ENCODE measurements around the gene QPCTL.

DNA sequence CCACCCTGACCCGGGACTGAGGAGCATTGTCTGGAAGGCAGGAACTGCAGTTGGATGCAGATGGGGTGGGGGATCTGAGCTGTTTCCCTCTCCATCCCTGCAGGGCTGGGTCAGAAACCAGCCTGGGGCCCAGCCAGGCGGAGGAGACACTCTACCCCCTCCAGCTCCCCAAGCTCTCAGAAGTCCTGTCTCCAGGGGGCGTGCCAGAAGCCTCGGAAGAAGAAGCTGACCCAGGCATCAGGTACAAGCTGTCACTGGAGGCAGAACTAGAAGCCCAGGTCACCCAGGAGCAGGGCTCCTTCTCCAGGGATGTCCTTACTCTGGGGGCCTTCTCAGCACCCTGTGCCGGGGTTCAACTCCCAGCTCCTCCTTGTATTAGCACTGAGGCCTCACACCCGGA, 61.1 kb downstream of the QPCTL start:
- TF ChIP-seq, protein P1, sequence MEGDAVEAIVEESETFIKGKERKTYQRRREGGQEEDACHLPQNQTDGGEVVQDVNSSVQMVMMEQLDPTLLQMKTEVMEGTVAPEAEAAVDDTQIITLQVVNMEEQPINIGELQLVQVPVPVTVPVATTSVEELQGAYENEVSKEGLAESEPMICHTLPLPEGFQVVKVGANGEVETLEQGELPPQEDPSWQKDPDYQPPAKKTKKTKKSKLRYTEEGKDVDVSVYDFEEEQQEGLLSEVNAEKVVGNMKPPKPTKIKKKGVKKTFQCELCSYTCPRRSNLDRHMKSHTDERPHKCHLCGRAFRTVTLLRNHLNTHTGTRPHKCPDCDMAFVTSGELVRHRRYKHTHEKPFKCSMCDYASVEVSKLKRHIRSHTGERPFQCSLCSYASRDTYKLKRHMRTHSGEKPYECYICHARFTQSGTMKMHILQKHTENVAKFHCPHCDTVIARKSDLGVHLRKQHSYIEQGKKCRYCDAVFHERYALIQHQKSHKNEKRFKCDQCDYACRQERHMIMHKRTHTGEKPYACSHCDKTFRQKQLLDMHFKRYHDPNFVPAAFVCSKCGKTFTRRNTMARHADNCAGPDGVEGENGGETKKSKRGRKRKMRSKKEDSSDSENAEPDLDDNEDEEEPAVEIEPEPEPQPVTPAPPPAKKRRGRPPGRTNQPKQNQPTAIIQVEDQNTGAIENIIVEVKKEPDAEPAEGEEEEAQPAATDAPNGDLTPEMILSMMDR (conservative IDR thresholded peaks at IDR 0.05; ENCODE audit: low read depth, low read length): 0 out of 2 replicates have a peak, but pooled peaks have one; percentile 13
- TF ChIP-seq RAD21 (IDR thresholded peaks at IDR 0.05; ENCODE audit: low read length): no peak
- TF ChIP-seq MAFK (IDR thresholded peaks at IDR 0.05; ENCODE audit: low read depth, low read length): no peak
- no peak for TF ChIP-seq SMC3 (IDR thresholded peaks at IDR 0.05; ENCODE audit: low read depth, low read length)
- no peak for TF ChIP-seq POLR2A (IDR thresholded peaks at IDR 0.05; ENCODE audit: low read depth, low read length)
- TF ChIP-seq MAZ (IDR thresholded peaks at IDR 0.05; ENCODE audit: borderline replicate concordance, low read depth, low read length): no peak
- no peak for TF ChIP-seq RFX5 (IDR thresholded peaks at IDR 0.05; ENCODE audit: low read depth, low read length)

Measured in IMR-90 (cell line).